Activated T-cell treated with anti-CD3 and anti-CD28 coated beads, Interleukin-2, amount 50 U/mL, for 48 hours (primary cell): Measurements from ENCODE around the gene ZFAND6.
"Not testable (repeated sequence)": the region's sequence is repeated elsewhere in the genome, so short reads cannot be mapped to it uniquely, and the experiment has no call there.

Experiments
- DNase-seq, 2 experiments: peaks; one replicate each; pipeline ENCODE4 v3.0.0-alpha.2; 2020

ZFAND6 gene

GRCh38 chr15:80058851-80059785 lies at the start of gene ZFAND6:
ZFAND6 (plus strand) TSS chr15:80059676; CDS start chr15:80120345, 60,669 bp downstream.
- DNase-seq: peak; percentile 96 to 98

- no peak for DNase-seq
These were observed 49.3 kb upstream of the ZFAND6 start for GRCh38 chr15:80010131-80010673.

GRCh38 chr15:80011041-80011523 lies 48.4 kb upstream of the ZFAND6 start:
- peak; percentile 56 for DNase-seq

- DNase-seq: no peak
These were observed 47.9 kb upstream of the ZFAND6 start for GRCh38 chr15:80011596-80011995.

GRCh38 chr15:80012060-80012726 lies 47.3 kb upstream of the ZFAND6 start:
- no peak for DNase-seq

- DNase-seq: not testable (repeated sequence)
These were observed 45.3 kb upstream of the ZFAND6 start for GRCh38 chr15:80014186-80014585.

GRCh38 chr15:80015156-80015555 lies 44.3 kb upstream of the ZFAND6 start:
- no peak for DNase-seq

GRCh38 chr15:80016506-80016905 lies 43.0 kb upstream of the ZFAND6 start:
- DNase-seq: not testable (repeated sequence)

- not testable (repeated sequence) for DNase-seq
These were observed 42.3 kb upstream of the ZFAND6 start for GRCh38 chr15:80017139-80017538.

- DNase-seq: no peak
These were observed 40.2 kb upstream of the ZFAND6 start for GRCh38 chr15:80019168-80019745.

- DNase-seq: not testable (repeated sequence)
These were observed 39.3 kb upstream of the ZFAND6 start for GRCh38 chr15:80020149-80020548.

- no peak for DNase-seq
These were observed 38.7 kb upstream of the ZFAND6 start for GRCh38 chr15:80020731-80021130.

- DNase-seq: no peak
These were observed 33.2 kb upstream of the ZFAND6 start for GRCh38 chr15:80026310-80026709.

GRCh38 chr15:80026754-80027153 lies 32.7 kb upstream of the ZFAND6 start:
- DNase-seq: no peak

GRCh38 chr15:80028937-80029336 lies 30.5 kb upstream of the ZFAND6 start:
- no peak for DNase-seq

- DNase-seq: peak in 1 of 2 experiments; percentile 33
These were observed 27.6 kb upstream of the ZFAND6 start for GRCh38 chr15:80031841-80032240.

GRCh38 chr15:80034629-80035028 lies 24.8 kb upstream of the ZFAND6 start:
- DNase-seq: no peak

- DNase-seq: no peak
These were observed 23.4 kb upstream of the ZFAND6 start for GRCh38 chr15:80036071-80036470.

- DNase-seq: no peak
These were observed 17.8 kb upstream of the ZFAND6 start for GRCh38 chr15:80041494-80042253.

GRCh38 chr15:80042568-80042967 lies 16.9 kb upstream of the ZFAND6 start:
- DNase-seq: no peak

- not testable (repeated sequence) for DNase-seq
These were observed 14.3 kb upstream of the ZFAND6 start for GRCh38 chr15:80045219-80045618.

- no peak for DNase-seq
These were observed 10.4 kb upstream of the ZFAND6 start for GRCh38 chr15:80049046-80049445.
